K562 (cell line): ENCODE measurements around the gene AGRN.

ENCODE experiments used
- CHD1 ChIP-seq: fragments of 200-600 bp; sonication (generic); IDR thresholded peaks from one replicate; pipeline ENCODE4 v1.6.1; 2012; ENCODE audit warnings: mild to moderate bottlenecking, moderate library complexity, low read length, inconsistent platforms
- FIP1L1 ChIP-seq: fragments of 200-400 bp; formaldehyde crosslinking; IDR thresholded peaks from 2 replicates; pipeline ENCODE4 v1.6.1; 2018; ENCODE audit warnings: mild to moderate bottlenecking, low read depth, low read length; ENCODE audit not compliant: poor library complexity, severe bottlenecking
- JUN ChIP-seq, 2 experiments: sonication (generic) in 1 of 2; formaldehyde crosslinking in 1 of 2; IDR thresholded peaks; 2 replicates each; pipeline versions ENCODE4 v1.6.1 to v1.8.0; 2012 to 2022; ENCODE audit warnings: borderline replicate concordance in 2 of 2, mild to moderate bottlenecking in 2 of 2, improper control_type of control experiment in 1 of 2, low read depth in 1 of 2, low read length in 1 of 2, missing genetic modification reagents in 1 of 2
- KLF10 ChIP-seq: fragments of 250-450 bp; sonication (Bioruptor Pico); IDR thresholded peaks from 2 replicates; pipeline ENCODE4 v1.6.1; 2021; ENCODE audit warnings: matching md5 sums
- MYC ChIP-seq, 2 experiments: fragments of 250-450 bp in 1 of 2; sonication (Bioruptor Pico) in 1 of 2; IDR thresholded peaks; 2 replicates each; pipeline versions ENCODE4 v1.5.1 to v1.6.1; 2012 to 2021; ENCODE audit warnings: low read depth in 2 of 2, borderline replicate concordance in 1 of 2, improper control_type of control experiment in 1 of 2, low read length in 1 of 2, mild to moderate bottlenecking in 1 of 2, moderate library complexity in 1 of 2
- POLR3A ChIP-seq: IDR thresholded peaks from 2 replicates; pipeline ENCODE4 v1.6.1; 2011; ENCODE audit warnings: borderline replicate concordance, mild to moderate bottlenecking, moderate library complexity; ENCODE audit not compliant: insufficient read length, insufficient read depth; ENCODE audit errors: extremely low read depth
- SIN3A ChIP-seq, 2 experiments: fragments of 150-350 bp in 1 of 2; IDR thresholded peaks; 2 replicates each; pipeline ENCODE4 v1.6.1; 2011 to 2016; ENCODE audit warnings: borderline replicate concordance in 2 of 2, low read depth in 2 of 2, low read length in 2 of 2, mild to moderate bottlenecking in 2 of 2, moderate library complexity in 2 of 2; ENCODE audit not compliant: control insufficient read depth in 1 of 2
- TARDBP ChIP-seq: fragments of 450-650 bp; IDR thresholded peaks from 2 replicates; pipeline ENCODE4 v1.6.1; 2016
- ZNF830 ChIP-seq: fragments of 250-450 bp; sonication (Bioruptor Pico); IDR thresholded peaks from 2 replicates; pipeline ENCODE4 v1.5.0; 2021; ENCODE audit warnings: mild to moderate bottlenecking
- TF ChIP-seq, protein P1 (sequence below): fragments of 450-650 bp; IDR thresholded peaks from 2 replicates; pipeline ENCODE4 v1.6.1; 2017; ENCODE audit warnings: antibody characterized with exemption, mild to moderate bottlenecking
- TF ChIP-seq, protein P2 (sequence below), 2 experiments: fragments of 200-800 bp in 1 of 2; sonication (Bioruptor generic) in 1 of 2; sonication (generic) in 1 of 2; formaldehyde crosslinking in 1 of 2; IDR thresholded peaks in 1 of 2; conservative IDR thresholded peaks in 1 of 2; 2 replicates each; pipeline versions ENCODE4 v1.5.0 to v1.6.1; 2016 to 2020; ENCODE audit warnings: missing compliant biosample characterization in 1 of 2, missing genetic modification characterization in 1 of 2, missing genetic modification reagents in 1 of 2
- TF ChIP-seq, protein P3 (sequence below), 2 experiments: fragments of 450-650 bp; IDR thresholded peaks; 2 replicates each; pipeline ENCODE4 v1.6.1; 2016; ENCODE audit warnings: mild to moderate bottlenecking in 2 of 2, borderline replicate concordance in 1 of 2, low read depth in 1 of 2, moderate library complexity in 1 of 2
- TF ChIP-seq, protein P4 (sequence below): sonication (generic); formaldehyde crosslinking; IDR thresholded peaks from 2 replicates; pipeline ENCODE4 v1.8.1; 2023; ENCODE audit warnings: mild to moderate bottlenecking, missing genetic modification reagents

DNA sequence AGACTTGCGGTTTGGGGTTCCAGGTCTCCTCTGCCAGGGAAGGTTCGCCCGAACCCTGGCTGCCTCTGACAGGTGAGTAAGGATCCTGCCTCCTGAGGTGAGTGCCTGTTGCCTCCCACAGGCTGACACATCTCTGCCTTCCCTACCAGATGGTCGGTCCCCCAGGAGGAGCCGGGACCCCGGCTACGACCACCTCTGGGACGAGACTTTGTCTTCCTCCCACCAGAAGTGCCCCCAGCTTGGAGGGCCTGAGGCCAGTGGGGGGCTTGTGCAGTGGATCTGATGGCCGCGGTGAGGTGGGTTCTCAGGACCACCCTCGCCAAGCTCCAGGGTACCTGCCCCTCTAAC, 45.7 kb upstream of the AGRN start:
- TF ChIP-seq JUN (IDR thresholded peaks at IDR 0.05; ENCODE audit: borderline replicate concordance, low read depth, low read length) (no peak), JUN (CRISPR knock-in tag; IDR thresholded peaks at IDR 0.05; ENCODE audit: borderline replicate concordance) (no peak), KLF10 (no peak), FIP1L1 (no peak), TARDBP (no peak), MYC (IDR thresholded peaks at IDR 0.05; ENCODE audit: low read depth, low read length) (no peak), MYC (CRISPR knock-in tag; IDR thresholded peaks at IDR 0.05; ENCODE audit: borderline replicate concordance, low read depth) (no peak), SIN3A (IDR thresholded peaks at IDR 0.05; ENCODE audit: borderline replicate concordance in 2 of 2, control insufficient read depth in 1 of 2, low read depth in 2 of 2, low read length in 2 of 2) (no peak), CHD1 (no peak), ZNF830 (CRISPR knock-in tag) (no peak), POLR3A (no peak)
- TF ChIP-seq, protein P1, sequence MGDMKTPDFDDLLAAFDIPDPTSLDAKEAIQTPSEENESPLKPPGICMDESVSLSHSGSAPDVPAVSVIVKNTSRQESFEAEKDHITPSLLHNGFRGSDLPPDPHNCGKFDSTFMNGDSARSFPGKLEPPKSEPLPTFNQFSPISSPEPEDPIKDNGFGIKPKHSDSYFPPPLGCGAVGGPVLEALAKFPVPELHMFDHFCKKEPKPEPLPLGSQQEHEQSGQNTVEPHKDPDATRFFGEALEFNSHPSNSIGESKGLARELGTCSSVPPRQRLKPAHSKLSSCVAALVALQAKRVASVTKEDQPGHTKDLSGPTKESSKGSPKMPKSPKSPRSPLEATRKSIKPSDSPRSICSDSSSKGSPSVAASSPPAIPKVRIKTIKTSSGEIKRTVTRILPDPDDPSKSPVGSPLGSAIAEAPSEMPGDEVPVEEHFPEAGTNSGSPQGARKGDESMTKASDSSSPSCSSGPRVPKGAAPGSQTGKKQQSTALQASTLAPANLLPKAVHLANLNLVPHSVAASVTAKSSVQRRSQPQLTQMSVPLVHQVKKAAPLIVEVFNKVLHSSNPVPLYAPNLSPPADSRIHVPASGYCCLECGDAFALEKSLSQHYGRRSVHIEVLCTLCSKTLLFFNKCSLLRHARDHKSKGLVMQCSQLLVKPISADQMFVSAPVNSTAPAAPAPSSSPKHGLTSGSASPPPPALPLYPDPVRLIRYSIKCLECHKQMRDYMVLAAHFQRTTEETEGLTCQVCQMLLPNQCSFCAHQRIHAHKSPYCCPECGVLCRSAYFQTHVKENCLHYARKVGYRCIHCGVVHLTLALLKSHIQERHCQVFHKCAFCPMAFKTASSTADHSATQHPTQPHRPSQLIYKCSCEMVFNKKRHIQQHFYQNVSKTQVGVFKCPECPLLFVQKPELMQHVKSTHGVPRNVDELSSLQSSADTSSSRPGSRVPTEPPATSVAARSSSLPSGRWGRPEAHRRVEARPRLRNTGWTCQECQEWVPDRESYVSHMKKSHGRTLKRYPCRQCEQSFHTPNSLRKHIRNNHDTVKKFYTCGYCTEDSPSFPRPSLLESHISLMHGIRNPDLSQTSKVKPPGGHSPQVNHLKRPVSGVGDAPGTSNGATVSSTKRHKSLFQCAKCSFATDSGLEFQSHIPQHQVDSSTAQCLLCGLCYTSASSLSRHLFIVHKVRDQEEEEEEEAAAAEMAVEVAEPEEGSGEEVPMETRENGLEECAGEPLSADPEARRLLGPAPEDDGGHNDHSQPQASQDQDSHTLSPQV: no peak
- TF ChIP-seq, protein P2, sequence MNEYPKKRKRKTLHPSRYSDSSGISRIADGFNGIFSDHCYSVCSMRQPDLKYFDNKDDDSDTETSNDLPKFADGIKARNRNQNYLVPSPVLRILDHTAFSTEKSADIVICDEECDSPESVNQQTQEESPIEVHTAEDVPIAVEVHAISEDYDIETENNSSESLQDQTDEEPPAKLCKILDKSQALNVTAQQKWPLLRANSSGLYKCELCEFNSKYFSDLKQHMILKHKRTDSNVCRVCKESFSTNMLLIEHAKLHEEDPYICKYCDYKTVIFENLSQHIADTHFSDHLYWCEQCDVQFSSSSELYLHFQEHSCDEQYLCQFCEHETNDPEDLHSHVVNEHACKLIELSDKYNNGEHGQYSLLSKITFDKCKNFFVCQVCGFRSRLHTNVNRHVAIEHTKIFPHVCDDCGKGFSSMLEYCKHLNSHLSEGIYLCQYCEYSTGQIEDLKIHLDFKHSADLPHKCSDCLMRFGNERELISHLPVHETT (CRISPR knock-in tag; conservative IDR thresholded peaks at IDR 0.05 in 1 of 2, IDR thresholded peaks at IDR 0.05 in 1 of 2): no peak
- TF ChIP-seq, protein P3, sequence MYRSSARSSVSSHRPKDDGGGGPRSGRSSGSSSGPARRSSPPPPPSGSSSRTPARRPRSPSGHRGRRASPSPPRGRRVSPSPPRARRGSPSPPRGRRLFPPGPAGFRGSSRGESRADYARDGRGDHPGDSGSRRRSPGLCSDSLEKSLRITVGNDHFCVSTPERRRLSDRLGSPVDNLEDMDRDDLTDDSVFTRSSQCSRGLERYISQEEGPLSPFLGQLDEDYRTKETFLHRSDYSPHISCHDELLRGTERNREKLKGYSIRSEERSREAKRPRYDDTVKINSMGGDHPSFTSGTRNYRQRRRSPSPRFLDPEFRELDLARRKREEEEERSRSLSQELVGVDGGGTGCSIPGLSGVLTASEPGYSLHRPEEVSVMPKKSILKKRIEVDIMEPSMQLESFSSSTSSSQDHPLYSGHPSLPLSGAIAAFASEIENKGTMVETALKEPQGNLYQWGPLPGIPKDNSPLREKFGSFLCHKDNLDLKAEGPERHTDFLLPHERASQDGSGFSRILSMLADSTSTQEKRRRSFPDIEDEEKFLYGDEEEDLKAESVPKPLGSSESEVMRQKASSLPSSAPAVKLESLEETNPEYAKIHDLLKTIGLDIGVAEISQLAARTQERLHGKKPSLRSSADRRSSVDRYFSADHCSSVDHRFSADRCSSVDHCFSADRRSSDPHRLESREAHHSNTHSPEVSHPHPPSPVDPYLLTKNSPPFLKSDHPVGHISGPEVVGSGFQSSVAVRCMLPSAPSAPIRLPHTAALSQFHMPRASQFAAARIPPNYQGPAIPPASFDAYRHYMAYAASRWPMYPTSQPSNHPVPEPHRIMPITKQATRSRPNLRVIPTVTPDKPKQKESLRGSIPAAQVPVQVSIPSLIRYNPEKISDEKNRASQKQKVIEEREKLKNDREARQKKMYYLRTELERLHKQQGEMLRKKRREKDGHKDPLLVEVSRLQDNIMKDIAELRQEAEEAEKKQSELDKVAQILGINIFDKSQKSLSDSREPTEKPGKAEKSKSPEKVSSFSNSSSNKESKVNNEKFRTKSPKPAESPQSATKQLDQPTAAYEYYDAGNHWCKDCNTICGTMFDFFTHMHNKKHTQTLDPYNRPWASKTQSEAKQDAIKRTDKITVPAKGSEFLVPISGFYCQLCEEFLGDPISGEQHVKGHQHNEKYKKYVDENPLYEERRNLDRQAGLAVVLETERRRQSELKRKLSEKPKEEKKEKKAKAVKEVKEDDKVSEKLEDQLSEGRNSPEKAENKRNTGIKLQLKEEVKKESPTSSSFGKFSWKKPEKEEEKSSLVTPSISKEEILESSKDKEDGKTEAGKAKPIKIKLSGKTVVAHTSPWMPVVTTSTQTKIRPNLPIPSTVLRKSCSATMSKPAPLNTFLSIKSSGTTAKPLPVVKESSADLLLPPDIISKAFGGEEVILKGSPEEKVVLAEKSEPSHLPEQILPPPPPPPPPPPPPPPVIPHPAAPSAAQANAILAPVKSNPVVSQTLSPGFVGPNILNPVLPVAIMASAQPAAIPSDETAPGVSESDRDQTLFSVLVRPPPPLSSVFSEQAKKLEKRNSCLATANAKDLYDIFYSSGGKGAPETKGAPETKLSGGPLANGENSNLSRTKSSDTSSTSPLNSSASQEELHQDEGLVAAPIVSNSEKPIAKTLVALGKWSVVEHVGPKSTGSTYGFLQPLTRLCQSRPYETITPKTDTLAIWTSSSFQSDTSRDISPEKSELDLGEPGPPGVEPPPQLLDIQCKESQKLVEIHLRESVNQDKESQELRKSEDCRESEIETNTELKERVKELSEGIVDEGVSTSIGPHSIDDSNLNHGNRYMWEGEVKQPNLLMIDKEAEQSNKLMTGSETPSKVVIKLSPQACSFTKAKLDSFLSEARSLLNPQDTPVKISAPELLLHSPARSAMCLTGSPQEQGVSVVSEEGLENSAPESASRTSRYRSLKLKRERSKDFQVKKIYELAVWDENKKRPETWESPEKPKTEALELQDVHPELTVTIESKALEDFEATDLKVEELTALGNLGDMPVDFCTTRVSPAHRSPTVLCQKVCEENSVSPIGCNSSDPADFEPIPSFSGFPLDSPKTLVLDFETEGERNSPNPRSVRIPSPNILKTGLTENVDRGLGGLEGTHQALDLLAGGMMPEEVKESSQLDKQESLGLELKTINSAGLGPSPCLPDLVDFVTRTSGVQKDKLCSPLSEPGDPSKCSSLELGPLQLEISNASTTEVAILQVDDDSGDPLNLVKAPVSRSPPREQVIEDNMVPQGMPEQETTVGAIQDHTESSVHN (IDR thresholded peaks at IDR 0.05; ENCODE audit: borderline replicate concordance in 1 of 2, low read depth in 1 of 2): no peak
- TF ChIP-seq, protein P4, sequence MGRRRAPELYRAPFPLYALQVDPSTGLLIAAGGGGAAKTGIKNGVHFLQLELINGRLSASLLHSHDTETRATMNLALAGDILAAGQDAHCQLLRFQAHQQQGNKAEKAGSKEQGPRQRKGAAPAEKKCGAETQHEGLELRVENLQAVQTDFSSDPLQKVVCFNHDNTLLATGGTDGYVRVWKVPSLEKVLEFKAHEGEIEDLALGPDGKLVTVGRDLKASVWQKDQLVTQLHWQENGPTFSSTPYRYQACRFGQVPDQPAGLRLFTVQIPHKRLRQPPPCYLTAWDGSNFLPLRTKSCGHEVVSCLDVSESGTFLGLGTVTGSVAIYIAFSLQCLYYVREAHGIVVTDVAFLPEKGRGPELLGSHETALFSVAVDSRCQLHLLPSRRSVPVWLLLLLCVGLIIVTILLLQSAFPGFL (CRISPR knock-in tag): no peak
